Panc1 (cell line): ENCODE results near the gene NINL.

Experiments used
- POLR2AphosphoS5 ChIP-seq: IDR thresholded peaks from 2 replicates; pipeline ENCODE4 v1.6.1; 2012; ENCODE audit warnings: mild to moderate bottlenecking, low read depth, low read length, moderate library complexity
- REST ChIP-seq, 2 experiments: IDR thresholded peaks; 2 replicates each; pipeline ENCODE4 v1.6.1; 2011 to 2012; ENCODE audit warnings: low read depth in 2 of 2, control low read depth in 1 of 2, low read length in 1 of 2, mild to moderate bottlenecking in 1 of 2, moderate library complexity in 1 of 2; ENCODE audit not compliant: insufficient read depth in 1 of 2
- SIN3A ChIP-seq: IDR thresholded peaks from 2 replicates; pipeline ENCODE4 v1.6.1; 2012; ENCODE audit warnings: low read depth, mild to moderate bottlenecking, low read length, moderate library complexity, borderline replicate concordance; ENCODE audit not compliant: insufficient read depth
- TCF7L2 ChIP-seq: IDR thresholded peaks from 2 replicates; pipeline ENCODE4 v1.6.1; 2011; ENCODE audit warnings: mild to moderate bottlenecking, low read depth, low read length, inconsistent platforms
- TF ChIP-seq, protein P1 (sequence below): fragments of 450-650 bp; IDR thresholded peaks from 2 replicates; pipeline ENCODE4 v1.5.1; 2017; ENCODE audit warnings: mild to moderate bottlenecking

DNA sequence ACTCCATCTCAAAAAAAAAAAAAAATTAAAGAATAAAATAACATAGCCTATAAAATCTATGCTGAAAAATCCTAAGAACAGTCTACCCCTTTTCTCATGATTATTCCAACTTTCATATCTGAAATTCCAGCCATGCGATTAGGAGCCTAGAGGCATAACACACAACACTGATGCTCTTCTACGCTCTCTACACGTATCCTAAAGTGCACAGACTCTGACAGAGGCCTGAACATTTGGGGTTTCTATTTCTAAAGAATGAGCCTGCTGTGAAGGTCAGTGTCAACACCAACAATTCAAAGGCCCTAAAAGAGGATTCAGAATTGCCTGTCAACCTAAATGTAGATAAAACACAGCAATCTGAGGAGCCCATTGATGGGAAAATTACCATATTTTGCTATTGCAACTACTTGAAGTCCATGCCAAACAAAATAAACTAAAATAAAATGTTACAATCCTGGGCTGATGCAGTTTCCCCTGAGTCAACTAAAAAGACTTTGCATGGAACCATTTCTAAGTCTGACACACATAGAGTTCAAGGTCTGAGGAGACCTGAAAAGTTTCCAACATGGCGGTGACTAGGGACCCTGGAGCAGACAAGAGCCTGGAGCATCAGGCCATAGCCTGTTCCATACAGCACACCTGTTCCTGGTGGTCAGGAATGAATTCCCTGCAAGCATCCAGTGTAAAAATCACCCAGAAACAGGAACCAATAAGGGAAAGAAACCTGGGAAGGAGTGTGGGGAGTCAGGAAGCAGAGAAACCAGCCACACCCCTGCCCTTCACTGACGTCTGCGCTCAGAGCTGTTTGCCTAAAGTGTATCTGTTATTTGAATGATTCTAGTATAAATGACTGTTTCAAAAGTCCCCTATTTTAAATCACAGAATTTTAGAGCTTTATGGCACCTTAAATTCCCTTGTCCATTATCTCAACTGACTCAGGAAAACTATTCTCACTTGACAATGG is 11.8 kb downstream of the NINL start:
- TF ChIP-seq, protein P1, sequence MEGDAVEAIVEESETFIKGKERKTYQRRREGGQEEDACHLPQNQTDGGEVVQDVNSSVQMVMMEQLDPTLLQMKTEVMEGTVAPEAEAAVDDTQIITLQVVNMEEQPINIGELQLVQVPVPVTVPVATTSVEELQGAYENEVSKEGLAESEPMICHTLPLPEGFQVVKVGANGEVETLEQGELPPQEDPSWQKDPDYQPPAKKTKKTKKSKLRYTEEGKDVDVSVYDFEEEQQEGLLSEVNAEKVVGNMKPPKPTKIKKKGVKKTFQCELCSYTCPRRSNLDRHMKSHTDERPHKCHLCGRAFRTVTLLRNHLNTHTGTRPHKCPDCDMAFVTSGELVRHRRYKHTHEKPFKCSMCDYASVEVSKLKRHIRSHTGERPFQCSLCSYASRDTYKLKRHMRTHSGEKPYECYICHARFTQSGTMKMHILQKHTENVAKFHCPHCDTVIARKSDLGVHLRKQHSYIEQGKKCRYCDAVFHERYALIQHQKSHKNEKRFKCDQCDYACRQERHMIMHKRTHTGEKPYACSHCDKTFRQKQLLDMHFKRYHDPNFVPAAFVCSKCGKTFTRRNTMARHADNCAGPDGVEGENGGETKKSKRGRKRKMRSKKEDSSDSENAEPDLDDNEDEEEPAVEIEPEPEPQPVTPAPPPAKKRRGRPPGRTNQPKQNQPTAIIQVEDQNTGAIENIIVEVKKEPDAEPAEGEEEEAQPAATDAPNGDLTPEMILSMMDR: no peak
- TF ChIP-seq SIN3A (no peak), REST (IDR thresholded peaks at IDR 0.05; ENCODE audit: insufficient read depth in 1 of 2, low read depth in 2 of 2, low read length in 1 of 2) (no peak), POLR2AphosphoS5 (no peak), TCF7L2 (no peak)
